MCF 10A (cell line): ENCODE results near the gene ARL6IP4. TPM values are rescaled to one million over a fixed set of nuclear protein-coding genes. Genes with fewer than 3 reads are reported as not detected.

Experiments used
- BruUV-seq: library from RNA; stranded (reverse); fragments of 400-500 nt; replicated peaks from 2 replicates; lab custom pipeline; 2021; lab: Mats Ljungman, UMichigan
- CTCF ChIA-PET: fragments of 300-600 bp; sonication (Branson Sonifier 250); formaldehyde crosslinking; extraction: SDS; loops from one replicate; lab custom pipeline; 2021; ENCODE audit warnings: antibody characterized with exemption, inconsistent platforms; lab: Yijun Ruan, JAX
- POLR2A ChIA-PET: fragments of 300-600, 350-650 bp; sonication (Branson Sonifier 250); formaldehyde crosslinking; extraction: SDS; loops from one replicate; lab custom pipeline; 2020; ENCODE audit warnings: antibody characterized with exemption, inconsistent platforms; lab: Yijun Ruan, JAX
- DNase-seq: peaks from one replicate; pipeline ENCODE4 v3.0.0-alpha.2; 2018; ENCODE audit not compliant: unreplicated experiment
- H3K27ac Mint-ChIP-seq: one replicate; pipeline ENCODE4 v1.8.0; 2022; ENCODE audit warnings: mild to moderate bottlenecking, low read depth, mixed read lengths; ENCODE audit not compliant: unreplicated experiment
- H3K27me3 Mint-ChIP-seq: one replicate; pipeline ENCODE4 v1.8.0; 2022; ENCODE audit warnings: mixed read lengths; ENCODE audit not compliant: insufficient read depth, unreplicated experiment
- H3K36me3 Mint-ChIP-seq: one replicate; pipeline ENCODE4 v1.8.0; 2022; ENCODE audit warnings: mild to moderate bottlenecking, moderate library complexity, mixed read lengths; ENCODE audit not compliant: insufficient read depth, unreplicated experiment
- H3K4me1 Mint-ChIP-seq: one replicate; pipeline ENCODE4 v1.8.0; 2022; ENCODE audit warnings: mixed read lengths; ENCODE audit not compliant: insufficient read depth, unreplicated experiment
- H3K4me3 Mint-ChIP-seq: one replicate; pipeline ENCODE4 v1.8.0; 2022; ENCODE audit warnings: mild to moderate bottlenecking, moderate library complexity, mixed read lengths; ENCODE audit not compliant: unreplicated experiment
- H3K9me3 Mint-ChIP-seq: one replicate; pipeline ENCODE4 v1.8.0; 2022; ENCODE audit warnings: mixed read lengths; ENCODE audit not compliant: unreplicated experiment
- intact Hi-C: fragments of 100-400 bp; cut with micrococcal nuclease; formaldehyde crosslinking; loops from 2 replicates; pipeline ENCODE4 v1.14.1; 2022
- total RNA-seq: library from RNA; stranded (reverse); gene quantifications from 2 replicates; pipeline ENCODE4 v1.2.3, GENCODE V29; 2022
- TF ChIP-seq, protein P1 (sequence below): fragments of 200-600 bp; IDR thresholded peaks from one replicate; pipeline ENCODE4 v1.8.0; 2022; ENCODE audit warnings: antibody characterized with exemption, mild to moderate bottlenecking; ENCODE audit not compliant: unreplicated experiment

The ARL6IP4 gene
- total RNA-seq, 1 experiment from 2014 or later: 198 TPM

DNA sequence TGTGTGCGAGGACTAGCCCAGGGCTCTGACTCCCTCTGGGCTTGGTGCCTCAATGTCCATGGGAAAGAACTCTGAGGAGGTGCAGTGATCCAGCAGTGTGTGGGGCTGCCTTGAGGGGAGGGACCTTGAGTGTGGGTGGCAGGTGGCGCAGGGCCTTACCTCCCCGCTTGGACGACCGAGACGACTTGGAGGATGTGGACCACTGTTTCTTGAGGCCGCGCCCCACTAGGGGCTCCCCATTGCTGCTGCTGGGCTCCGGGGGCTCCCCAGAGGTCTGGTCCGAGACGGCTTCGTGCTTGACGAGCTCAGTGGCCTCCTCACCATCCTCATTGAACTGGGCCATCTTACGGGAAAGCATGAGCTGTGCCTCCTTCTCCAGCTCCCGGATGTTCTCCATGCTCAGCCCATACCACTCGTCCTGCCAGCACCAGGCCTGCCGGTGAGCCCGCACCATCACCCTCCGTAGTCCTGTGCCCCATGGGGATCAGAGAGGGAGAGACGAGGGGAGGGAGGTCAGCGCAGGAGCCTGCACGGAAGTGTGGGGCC, 24.7 kb downstream of the ARL6IP4 start:
- intact Hi-C loops: no loop called here
- Mint-ChIP-seq H3K27ac (no peak overlapping the region), H3K36me3 (peaks cover 6% of the 10 kb centered on the region), H3K27me3 (no peaks in the 10 kb centered on the region), H3K9me3 (no peaks in the 10 kb centered on the region), H3K4me1 (no peaks in the 10 kb centered on the region), H3K4me3 (no peak overlapping the region)
- TF ChIP-seq, protein P1, sequence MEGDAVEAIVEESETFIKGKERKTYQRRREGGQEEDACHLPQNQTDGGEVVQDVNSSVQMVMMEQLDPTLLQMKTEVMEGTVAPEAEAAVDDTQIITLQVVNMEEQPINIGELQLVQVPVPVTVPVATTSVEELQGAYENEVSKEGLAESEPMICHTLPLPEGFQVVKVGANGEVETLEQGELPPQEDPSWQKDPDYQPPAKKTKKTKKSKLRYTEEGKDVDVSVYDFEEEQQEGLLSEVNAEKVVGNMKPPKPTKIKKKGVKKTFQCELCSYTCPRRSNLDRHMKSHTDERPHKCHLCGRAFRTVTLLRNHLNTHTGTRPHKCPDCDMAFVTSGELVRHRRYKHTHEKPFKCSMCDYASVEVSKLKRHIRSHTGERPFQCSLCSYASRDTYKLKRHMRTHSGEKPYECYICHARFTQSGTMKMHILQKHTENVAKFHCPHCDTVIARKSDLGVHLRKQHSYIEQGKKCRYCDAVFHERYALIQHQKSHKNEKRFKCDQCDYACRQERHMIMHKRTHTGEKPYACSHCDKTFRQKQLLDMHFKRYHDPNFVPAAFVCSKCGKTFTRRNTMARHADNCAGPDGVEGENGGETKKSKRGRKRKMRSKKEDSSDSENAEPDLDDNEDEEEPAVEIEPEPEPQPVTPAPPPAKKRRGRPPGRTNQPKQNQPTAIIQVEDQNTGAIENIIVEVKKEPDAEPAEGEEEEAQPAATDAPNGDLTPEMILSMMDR: no peak
- ChIA-PET CTCF (interaction anchor here (0.6 to 1.1 kb wide), 2 partner anchors 212 to 577 kb away, joined by 3 read pairs; no protein-coding TSS in a partner anchor), POLR2A (no interaction called here)
- BruUV-seq: no TSS peak
- no peak for DNase-seq

DNA sequence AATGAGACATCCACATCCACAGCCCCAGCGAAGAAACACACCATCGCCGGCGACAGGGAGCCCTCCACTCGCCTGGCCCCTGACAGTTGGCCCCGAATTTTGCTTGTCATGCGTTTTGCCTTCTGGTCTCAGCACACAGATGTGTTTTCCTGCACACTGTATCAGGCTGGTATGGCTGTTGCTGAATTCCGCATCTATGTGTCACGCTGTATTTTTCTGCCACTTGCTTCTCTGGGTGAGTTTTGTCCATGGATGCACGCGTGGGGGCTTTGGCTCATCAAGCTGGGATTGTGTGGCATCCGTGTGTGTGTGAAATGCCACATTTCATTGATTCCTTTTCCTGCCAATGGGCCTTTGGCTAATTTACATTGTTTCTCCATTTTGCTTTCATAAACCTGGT, 26.5 kb downstream of the ARL6IP4 start:
- peaks cover 6% of the 10 kb centered on the region for H3K36me3 Mint-ChIP-seq
- ChIA-PET CTCF (no interaction called here), POLR2A (no interaction called here)
- TF ChIP-seq, protein P1: no peak
- no peaks in the 10 kb centered on the region for H3K27me3 Mint-ChIP-seq
- DNase-seq: no peak
- H3K4me1 Mint-ChIP-seq: no peaks in the 10 kb centered on the region
- no peaks in the 10 kb centered on the region for H3K9me3 Mint-ChIP-seq
- intact Hi-C loops: no loop called here
- no peak overlapping the region for H3K27ac Mint-ChIP-seq
- BruUV-seq: no TSS peak
- H3K4me3 Mint-ChIP-seq: no peak overlapping the region

DNA sequence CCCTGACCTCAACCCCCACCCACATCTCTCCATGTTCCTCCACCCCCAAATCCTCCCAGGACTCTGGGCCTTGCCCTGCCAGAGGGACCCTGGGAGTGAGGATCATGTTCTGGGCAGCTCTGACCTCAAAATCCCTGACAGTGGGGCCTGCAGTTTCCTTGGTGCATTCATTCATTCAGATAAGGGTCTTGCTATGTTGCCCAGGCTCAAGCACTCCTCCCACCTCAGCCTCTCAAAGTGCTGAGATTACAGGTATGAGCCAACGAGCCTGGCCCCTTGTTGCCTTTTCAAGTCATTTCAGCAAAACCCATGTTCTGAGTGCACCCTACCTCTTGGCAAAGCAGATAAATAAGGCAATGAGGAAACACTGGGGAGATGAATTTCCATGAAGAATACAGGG, 29.6 kb downstream of the ARL6IP4 start:
- no peaks in the 10 kb centered on the region for H3K9me3 Mint-ChIP-seq
- BruUV-seq: no TSS peak
- DNase-seq: no peak
- POLR2A ChIA-PET: no interaction called here
- peaks cover 6% of the 10 kb centered on the region for H3K36me3 Mint-ChIP-seq
- no peaks in the 10 kb centered on the region for H3K4me1 Mint-ChIP-seq
- no peaks in the 10 kb centered on the region for H3K27me3 Mint-ChIP-seq
- no peak overlapping the region for H3K4me3 Mint-ChIP-seq
- TF ChIP-seq, protein P1: no peak
- intact Hi-C loops: no loop called here
- H3K27ac Mint-ChIP-seq: no peak overlapping the region
- CTCF ChIA-PET: interaction anchor here (0.6 kb wide), 1 partner anchor 202 kb away, joined by 3 read pairs; no protein-coding TSS in a partner anchor

DNA sequence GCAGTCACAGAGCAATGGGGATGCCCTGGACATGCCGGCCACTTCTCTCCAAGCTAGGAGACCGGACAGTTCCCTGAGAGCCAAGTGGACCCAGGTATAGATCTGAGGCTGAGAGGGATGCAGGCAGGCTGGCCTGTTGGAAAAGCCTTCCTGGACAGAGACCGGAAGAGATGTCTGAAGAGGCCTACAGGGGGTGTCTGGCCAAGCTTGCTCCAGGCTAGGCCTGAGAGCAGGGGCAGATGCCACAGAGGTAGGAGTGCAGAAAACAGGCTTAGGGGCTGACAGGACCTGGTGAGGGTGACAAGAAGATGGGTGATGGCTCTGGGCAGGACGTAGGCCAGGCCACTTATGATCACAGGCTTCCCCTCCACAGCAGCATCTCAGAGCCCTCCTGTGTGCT, 30.2 kb downstream of the ARL6IP4 start:
- ChIA-PET CTCF (interaction anchor here (0.6 kb wide), 1 partner anchor 202 kb away, joined by 3 read pairs; no protein-coding TSS in a partner anchor), POLR2A (no interaction called here)
- Mint-ChIP-seq H3K27me3 (no peaks in the 10 kb centered on the region), H3K4me1 (no peaks in the 10 kb centered on the region), H3K27ac (no peak overlapping the region), H3K4me3 (no peak overlapping the region), H3K9me3 (no peaks in the 10 kb centered on the region), H3K36me3 (peaks cover 6% of the 10 kb centered on the region)
- no TSS peak for BruUV-seq
- DNase-seq: no peak
- TF ChIP-seq, protein P1: no peak
- intact Hi-C loops: no loop called here
